HepG2 (cell line): Measurements from ENCODE around the gene KLF6. TPM values are rescaled to one million over a fixed set of nuclear protein-coding genes. Genes with fewer than 3 reads are reported as not detected.

Experiments
- ATAC-seq: fragments of 200-7000 bp; cut with Tn5 transposase; 3 replicates; pipeline ENCODE4 v1.9.1; 2020; ENCODE audit warnings: mild to moderate bottlenecking, moderate library complexity
- BruUV-seq: library from RNA; stranded (reverse); fragments of 400-500 nt; replicated peaks from 2 replicates; lab custom pipeline; 2021; lab: Mats Ljungman, UMichigan
- CTCF ChIA-PET: fragments of 300-600 bp; formaldehyde crosslinking; extraction: SDS; loops from one replicate; lab custom pipeline; 2021; ENCODE audit warnings: low total read pairs, inconsistent platforms, low intra/inter-chr PET ratio; lab: Yijun Ruan, JAX
- POLR2A ChIA-PET: fragments of 350-600 bp; sonication (Branson Sonifier 250); formaldehyde crosslinking; loops from one replicate; lab custom pipeline; 2020; ENCODE audit warnings: antibody characterized with exemption, inconsistent platforms; lab: Yijun Ruan, JAX
- DNase-seq: peaks from one replicate; pipeline ENCODE4 v3.0.0-alpha.2; 2015; ENCODE audit warnings: low spot score
- FAIRE-seq: peaks from 3 replicates; lab custom pipeline; 2011; peaks lifted over from hg19 to GRCh38; lab: Jason Lieb, UNC
- H2AFZ ChIP-seq: one replicate; pipeline ENCODE4 v1.6.1; 2011; ENCODE audit warnings: low read length, inconsistent platforms
- H3K27ac ChIP-seq: fragments of 300-600 bp; 3 replicates; pipeline ENCODE4 v1.8.0; 2011; ENCODE audit warnings: mixed run types, mild to moderate bottlenecking, mixed read lengths, low read length, inconsistent platforms; ENCODE audit not compliant: insufficient read depth; ENCODE audit errors: extremely low read length
- H3K27me3 ChIP-seq, 2 experiments: fragments of 200-600 bp in 1 of 2; 2 replicates in 1 of 2; 3 replicates in 1 of 2; pipeline versions ENCODE4 v1.6.0 to v1.8.0; 2011; ENCODE audit warnings: low read length in 2 of 2, mild to moderate bottlenecking in 2 of 2, moderate library complexity in 2 of 2, inconsistent platforms in 1 of 2; ENCODE audit not compliant: insufficient read depth in 2 of 2, control insufficient read depth in 1 of 2
- H3K36me3 ChIP-seq, 2 experiments: fragments of 200-600 bp in 1 of 2; replicated peaks in 1 of 2; 2 replicates in 1 of 2; 3 replicates in 1 of 2; pipeline versions ENCODE4 v1.5.1 to v1.8.0; 2011; ENCODE audit warnings: low read length in 2 of 2, inconsistent platforms in 1 of 2; ENCODE audit not compliant: insufficient read depth in 2 of 2, control insufficient read depth in 1 of 2
- H3K4me1 ChIP-seq: 2 replicates; pipeline ENCODE4 v1.5.1; 2012; ENCODE audit warnings: low read length, inconsistent platforms; ENCODE audit not compliant: insufficient read depth
- H3K4me2 ChIP-seq: 2 replicates; pipeline ENCODE4 v1.6.0; 2011; ENCODE audit warnings: low read depth, low read length, inconsistent platforms
- H3K4me3 ChIP-seq, 3 experiments: fragments of 200-600 bp in 1 of 3; sonication (generic), shearing (Covaris generic) in 1 of 3; replicated peaks in 1 of 3; 2 replicates each; pipeline ENCODE4 v1.5.1; 2011 to 2016; ENCODE audit warnings: low read length in 3 of 3, inconsistent platforms in 2 of 3, low read depth in 2 of 3, mild to moderate bottlenecking in 2 of 3, control low read depth in 1 of 3, mixed read lengths in 1 of 3; ENCODE audit not compliant: insufficient read depth in 1 of 3
- H3K79me2 ChIP-seq: one replicate; pipeline ENCODE4 v1.6.1; 2011; ENCODE audit warnings: low read length, inconsistent platforms; ENCODE audit not compliant: insufficient read depth
- H3K9ac ChIP-seq: 2 replicates; pipeline ENCODE4 v1.6.0; 2011; ENCODE audit warnings: mild to moderate bottlenecking, low read depth, low read length, inconsistent platforms; ENCODE audit not compliant: insufficient read depth
- H3K9me3 ChIP-seq: 2 replicates; pipeline ENCODE4 v1.5.1; 2012; ENCODE audit warnings: mild to moderate bottlenecking, low read length
- H4K20me1 ChIP-seq: 2 replicates; pipeline ENCODE4 v1.6.0; 2011; ENCODE audit warnings: inconsistent platforms, mild to moderate bottlenecking, low read length, moderate library complexity; ENCODE audit not compliant: insufficient read depth
- HNF1B ChIP-seq: sonication (generic); formaldehyde crosslinking; IDR thresholded peaks from 2 replicates; pipeline ENCODE4 v1.5.1; 2020; ENCODE audit warnings: mild to moderate bottlenecking, moderate library complexity, missing genetic modification reagents
- HOXA9 ChIP-seq: sonication (generic); formaldehyde crosslinking; IDR thresholded peaks from 2 replicates; pipeline ENCODE4 v1.8.1; 2022; ENCODE audit warnings: missing genetic modification reagents, mild to moderate bottlenecking, moderate library complexity, borderline replicate concordance
- MIXL1 ChIP-seq: IDR thresholded peaks from 2 replicates; pipeline ENCODE4 v1.6.1; 2016
- PAXIP1 ChIP-seq: sonication (generic); formaldehyde crosslinking; conservative IDR thresholded peaks from 2 replicates; pipeline ENCODE4 v1.4.0; 2020; ENCODE audit warnings: mild to moderate bottlenecking, missing genetic modification reagents, moderate library complexity
- RXRB ChIP-seq: IDR thresholded peaks from 2 replicates; pipeline ENCODE4 v1.6.1; 2016; ENCODE audit warnings: borderline replicate concordance, missing genetic modification reagents, missing compliant biosample characterization
- SATB2 ChIP-seq: sonication (generic); formaldehyde crosslinking; IDR thresholded peaks from 2 replicates; pipeline ENCODE4 v1.5.0; 2020; ENCODE audit warnings: missing genetic modification reagents
- TMF1 ChIP-seq: sonication (generic); formaldehyde crosslinking; IDR thresholded peaks from 2 replicates; pipeline ENCODE4 v1.8.1; 2022; ENCODE audit warnings: low read depth, missing genetic modification reagents
- TRAFD1 ChIP-seq: sonication (generic); formaldehyde crosslinking; IDR thresholded peaks from 2 replicates; pipeline ENCODE4 v1.5.1; 2020; ENCODE audit warnings: missing genetic modification reagents, mild to moderate bottlenecking, borderline replicate concordance
- ZBTB14 ChIP-seq: sonication (generic); formaldehyde crosslinking; IDR thresholded peaks from 2 replicates; pipeline ENCODE4 v1.4.0; 2020; ENCODE audit warnings: missing genetic modification reagents
- ZNF781 ChIP-seq: sonication (generic); formaldehyde crosslinking; IDR thresholded peaks from 2 replicates; pipeline ENCODE4 v1.5.1; 2020; ENCODE audit warnings: borderline replicate concordance, mild to moderate bottlenecking, missing genetic modification reagents; ENCODE audit errors: not compliant biosample characterization
- ZNF850 ChIP-seq: sonication (generic); formaldehyde crosslinking; conservative IDR thresholded peaks from 2 replicates; pipeline ENCODE4 v1.9.0; 2021; ENCODE audit warnings: mild to moderate bottlenecking, missing genetic modification reagents
- ZSCAN12 ChIP-seq: sonication (generic); formaldehyde crosslinking; IDR thresholded peaks from 2 replicates; pipeline ENCODE4 v1.9.0; 2021; ENCODE audit warnings: mild to moderate bottlenecking, missing genetic modification reagents
- ZXDC ChIP-seq: sonication (generic); formaldehyde crosslinking; IDR thresholded peaks from 2 replicates; pipeline ENCODE4 v1.5.0; 2020; ENCODE audit warnings: mild to moderate bottlenecking, missing genetic modification reagents
- WGBS: methylation state at CpG from one replicate; pipeline ENCODE4 v1.1.6; 2017; ENCODE audit warnings: low lambda C conversion rate; 5-methylcytosine and 5-hydroxymethylcytosine counted together
- in situ Hi-C: cut with HindIII; loops from 2 replicates; pipeline ENCODE4 v1.10.0; 2017; ENCODE audit warnings: low pct_unique_long_range_greater_than_20kb; ENCODE audit not compliant: extremely low pct_ligation_motif_present
- intact Hi-C: fragments of 100-400 bp; cut with micrococcal nuclease; formaldehyde crosslinking; loops from one replicate; pipeline ENCODE4 v1.10.0; 2022; ENCODE audit not compliant: unreplicated experiment
- polyA plus RNA-seq, 8 experiments: library from polyadenylated mRNA; depleted of rRNA in 3 of 8; stranded (reverse) in 7 of 8; unstranded in 1 of 8; fragments of >200 nt; fragmentation: Illumina TruSeq in 4 of 8; extraction: Trizol in 4 of 8; gene quantifications; 2 replicates each; pipeline versions ENCODE4 v1.2.1 to v1.2.3, GENCODE V29; 2011 to 2016; ENCODE audit warnings: low read depth in 4 of 8, missing spikeins in 1 of 8, mixed read lengths in 1 of 8; ENCODE audit not compliant: insufficient read depth in 1 of 8
- total RNA-seq, 5 experiments: library from RNA; depleted of rRNA; stranded (reverse); fragments of >200 nt; fragmentation: Illumina TruSeq; extraction: Trizol; gene quantifications; 2 replicates each; pipeline ENCODE4 v1.2.3, GENCODE V29; 2016; ENCODE audit warnings: low read depth in 1 of 5

KLF6 gene
- total and polyA plus RNA-seq, 2 of the 13 experiments (the other 11 are each of a cell fraction or from before 2014, with no cell fraction given) = 27.0 to 71.9 TPM

GRCh38 chr10:3727268-3727667 is 57.7 kb downstream of the KLF6 start:
- intact Hi-C loops = no loop called here
- Histone ChIP-seq H3K4me1 (0 out of 2 replicates have a peak, but pooled peaks cover 4% of the 10 kb centered on the region), H4K20me1 (no peaks in the 10 kb centered on the region), H3K27ac (no peak overlapping the region), H3K9ac (no peak overlapping the region), H3K27me3 (peaks cover 0 to 10% of the 10 kb centered on the region in 2 experiments; a peak in 1 of 5 replicates), H3K9me3 (no peaks in the 10 kb centered on the region), H3K4me2 (no peak overlapping the region), H3K36me3 (no peaks in the 10 kb centered on the region), H3K4me3 (no peak overlapping the region), H3K79me2 (no peaks in the 10 kb centered on the region), H2AFZ (no peak overlapping the region)
- DNase-seq = peak; percentile 14
- CTCF ChIA-PET = no interaction called here
- ATAC-seq = no peak
- 57% methylated on average over 7 of the region's 7 CpGs for WGBS
- POLR2A ChIA-PET = no interaction called here
- BruUV-seq = no TSS peak
- in situ Hi-C loops = no loop called here
- no peak for FAIRE-seq
- TF ChIP-seq SATB2 (CRISPR knock-in tag) = no peak
- TF ChIP-seq ZNF850 (CRISPR knock-in tag) = no peak
- TF ChIP-seq TMF1 (CRISPR knock-in tag) = no peak
- peak; percentile 91 for TF ChIP-seq RXRB (CRISPR knock-in tag)
- no peak for TF ChIP-seq TRAFD1 (CRISPR knock-in tag)
- no peak for TF ChIP-seq ZSCAN12 (CRISPR knock-in tag)
- TF ChIP-seq PAXIP1 = peak; percentile 28; the same call in 1 of the 2 replicates
- no peak for TF ChIP-seq ZXDC (CRISPR knock-in tag)
- no peak for TF ChIP-seq HNF1B
- TF ChIP-seq ZNF781 = no peak
- TF ChIP-seq HOXA9 = no peak
- TF ChIP-seq MIXL1 (CRISPR knock-in tag) = no peak
- TF ChIP-seq ZBTB14 (CRISPR knock-in tag) = no peak
